Measurements from ENCODE around the gene SORL1. TPM values are rescaled to one million over a fixed set of nuclear protein-coding genes. Genes with fewer than 3 reads are reported as not detected.

SORL1 gene
- total RNA-seq, 6 experiments from 2014 or later: 0.19 to 0.48 (median 0.36) TPM

- Mint-ChIP-seq H3K27me3 (ENCODE audit: insufficient read depth) (peaks cover 47% of the 10 kb centered on the region), H3K9me3 (peaks cover 11% of the 10 kb centered on the region), H3K27ac (no peak overlapping the region), H3K36me3 (ENCODE audit: low read depth) (peaks cover 10% of the 10 kb centered on the region), H3K4me1 (ENCODE audit: low read depth) (no peaks in the 10 kb centered on the region), H3K4me3 (no peak overlapping the region)
- DNase-seq: no peak
- TF ChIP-seq CTCF (IDR thresholded peaks at IDR 0.05): no peak
Observed at GRCh38 chr11:121581607-121582006, 129.5 kb downstream of the SORL1 start.

GRCh38 chr11:121582296-121582695 lies 130.2 kb downstream of the SORL1 start:
- DNase-seq: no peak
- Mint-ChIP-seq H3K36me3 (ENCODE audit: low read depth) (peaks cover 10% of the 10 kb centered on the region), H3K9me3 (peaks cover 8% of the 10 kb centered on the region), H3K27ac (no peak overlapping the region), H3K4me3 (no peak overlapping the region), H3K4me1 (ENCODE audit: low read depth) (no peaks in the 10 kb centered on the region), H3K27me3 (ENCODE audit: insufficient read depth) (peaks cover 41% of the 10 kb centered on the region)
- no peak for TF ChIP-seq CTCF (IDR thresholded peaks at IDR 0.05)

- TF ChIP-seq CTCF (IDR thresholded peaks at IDR 0.05): no peak
- Mint-ChIP-seq H3K27ac (no peak overlapping the region), H3K4me3 (no peak overlapping the region)
Observed at GRCh38 chr11:121583825-121584224, 131.7 kb downstream of the SORL1 start.

GRCh38 chr11:121586750-121587149 lies 134.6 kb downstream of the SORL1 start:
- H3K36me3 Mint-ChIP-seq (ENCODE audit: low read depth): no peaks in the 10 kb centered on the region
- H3K27ac Mint-ChIP-seq: no peak overlapping the region
- H3K4me1 Mint-ChIP-seq (ENCODE audit: low read depth): peaks cover 3% of the 10 kb centered on the region
- H3K4me3 Mint-ChIP-seq: no peak overlapping the region
- H3K27me3 Mint-ChIP-seq (ENCODE audit: insufficient read depth): peaks cover 17% of the 10 kb centered on the region
- no peak for DNase-seq
- no peaks in the 10 kb centered on the region for H3K9me3 Mint-ChIP-seq
- TF ChIP-seq CTCF (IDR thresholded peaks at IDR 0.05): no peak

More at GRCh38 chr11:121583825-121584224, 131.7 kb downstream of the SORL1 start:
- no peak for DNase-seq
- Mint-ChIP-seq H3K27me3 (ENCODE audit: insufficient read depth) (peaks cover 36% of the 10 kb centered on the region), H3K4me1 (ENCODE audit: low read depth) (no peaks in the 10 kb centered on the region), H3K9me3 (peaks cover 8% of the 10 kb centered on the region), H3K36me3 (ENCODE audit: low read depth) (peaks cover 10% of the 10 kb centered on the region)

- Mint-ChIP-seq H3K27ac (no peak overlapping the region), H3K4me1 (ENCODE audit: low read depth) (peaks cover 7% of the 10 kb centered on the region), H3K27me3 (ENCODE audit: insufficient read depth) (peaks cover 15% of the 10 kb centered on the region), H3K4me3 (no peak overlapping the region), H3K9me3 (no peaks in the 10 kb centered on the region), H3K36me3 (ENCODE audit: low read depth) (no peaks in the 10 kb centered on the region)
- no peak for TF ChIP-seq CTCF (IDR thresholded peaks at IDR 0.05)
- no peak for DNase-seq
Observed at GRCh38 chr11:121587182-121587581, 135.1 kb downstream of the SORL1 start.

GRCh38 chr11:121588747-121589146 lies 136.6 kb downstream of the SORL1 start:
- Mint-ChIP-seq H3K36me3 (ENCODE audit: low read depth) (no peaks in the 10 kb centered on the region), H3K4me3 (no peak overlapping the region)

More at GRCh38 chr11:121588747-121589146, 136.6 kb downstream of the SORL1 start:
- Mint-ChIP-seq H3K4me1 (ENCODE audit: low read depth) (peaks cover 23% of the 10 kb centered on the region), H3K27me3 (ENCODE audit: insufficient read depth) (peaks cover 15% of the 10 kb centered on the region), H3K9me3 (peaks cover 3% of the 10 kb centered on the region; the same call in 1 of the 2 replicates), H3K27ac (no peak overlapping the region)
- no peak for TF ChIP-seq CTCF (IDR thresholded peaks at IDR 0.05)
- DNase-seq: no peak

Data from HFFc6 (cell line).